OCI-LY1 (cell line): Measurements from ENCODE around the gene CALU.

Source experiments
- EZH2 ChIP-seq: fragments of 200-600 bp; sonication (generic), shearing (Covaris generic); IDR thresholded peaks from 2 replicates; pipeline ENCODE4 v1.8.0; 2017; ENCODE audit warnings: borderline replicate concordance, mixed run types, mild to moderate bottlenecking, antibody characterized with exemption, low read length, moderate library complexity, mixed read lengths
- TF ChIP-seq, protein P1 (sequence below): fragments of 200-600 bp; sonication (generic), shearing (Covaris generic); IDR thresholded peaks from 2 replicates; pipeline ENCODE4 v1.5.1; 2017; ENCODE audit warnings: mild to moderate bottlenecking, antibody characterized with exemption, low read length, moderate library complexity, mixed read lengths

DNA sequence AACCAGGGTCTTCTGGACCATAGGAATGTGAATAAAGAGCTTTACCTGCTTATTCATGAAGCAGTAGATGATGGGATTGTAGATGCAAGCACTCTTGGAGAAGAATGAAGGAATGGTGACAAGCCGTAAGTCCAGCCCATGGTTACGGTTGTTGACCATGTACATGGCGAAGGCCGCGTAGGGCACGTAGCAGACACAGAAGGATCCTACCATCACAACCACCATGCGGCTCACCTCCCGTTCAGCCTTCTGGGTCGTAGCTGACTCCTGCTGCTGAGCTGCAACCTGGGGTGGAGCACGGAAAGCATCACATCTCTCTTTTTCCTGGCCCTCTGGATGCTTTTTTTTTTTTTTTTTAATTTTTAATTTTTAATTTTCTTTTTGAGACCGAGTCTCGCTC, 34.4 kb downstream of the CALU start:
- TF ChIP-seq, protein P1, sequence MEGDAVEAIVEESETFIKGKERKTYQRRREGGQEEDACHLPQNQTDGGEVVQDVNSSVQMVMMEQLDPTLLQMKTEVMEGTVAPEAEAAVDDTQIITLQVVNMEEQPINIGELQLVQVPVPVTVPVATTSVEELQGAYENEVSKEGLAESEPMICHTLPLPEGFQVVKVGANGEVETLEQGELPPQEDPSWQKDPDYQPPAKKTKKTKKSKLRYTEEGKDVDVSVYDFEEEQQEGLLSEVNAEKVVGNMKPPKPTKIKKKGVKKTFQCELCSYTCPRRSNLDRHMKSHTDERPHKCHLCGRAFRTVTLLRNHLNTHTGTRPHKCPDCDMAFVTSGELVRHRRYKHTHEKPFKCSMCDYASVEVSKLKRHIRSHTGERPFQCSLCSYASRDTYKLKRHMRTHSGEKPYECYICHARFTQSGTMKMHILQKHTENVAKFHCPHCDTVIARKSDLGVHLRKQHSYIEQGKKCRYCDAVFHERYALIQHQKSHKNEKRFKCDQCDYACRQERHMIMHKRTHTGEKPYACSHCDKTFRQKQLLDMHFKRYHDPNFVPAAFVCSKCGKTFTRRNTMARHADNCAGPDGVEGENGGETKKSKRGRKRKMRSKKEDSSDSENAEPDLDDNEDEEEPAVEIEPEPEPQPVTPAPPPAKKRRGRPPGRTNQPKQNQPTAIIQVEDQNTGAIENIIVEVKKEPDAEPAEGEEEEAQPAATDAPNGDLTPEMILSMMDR: no peak
- TF ChIP-seq EZH2: no peak
